HG03064 (cell line): ENCODE measurements around the gene SH3GLB2.
A peak's percentile ranks its signal among the peaks of the same experiment; 100 is the strongest.

ENCODE experiments used
- ATAC-seq: cut with Tn5 transposase; IDR thresholded peaks from one replicate; pipeline ENCODE4 v1.9.1; 2021; ENCODE audit warnings: low read depth; ENCODE audit not compliant: unreplicated experiment

Gene SH3GLB2

DNA sequence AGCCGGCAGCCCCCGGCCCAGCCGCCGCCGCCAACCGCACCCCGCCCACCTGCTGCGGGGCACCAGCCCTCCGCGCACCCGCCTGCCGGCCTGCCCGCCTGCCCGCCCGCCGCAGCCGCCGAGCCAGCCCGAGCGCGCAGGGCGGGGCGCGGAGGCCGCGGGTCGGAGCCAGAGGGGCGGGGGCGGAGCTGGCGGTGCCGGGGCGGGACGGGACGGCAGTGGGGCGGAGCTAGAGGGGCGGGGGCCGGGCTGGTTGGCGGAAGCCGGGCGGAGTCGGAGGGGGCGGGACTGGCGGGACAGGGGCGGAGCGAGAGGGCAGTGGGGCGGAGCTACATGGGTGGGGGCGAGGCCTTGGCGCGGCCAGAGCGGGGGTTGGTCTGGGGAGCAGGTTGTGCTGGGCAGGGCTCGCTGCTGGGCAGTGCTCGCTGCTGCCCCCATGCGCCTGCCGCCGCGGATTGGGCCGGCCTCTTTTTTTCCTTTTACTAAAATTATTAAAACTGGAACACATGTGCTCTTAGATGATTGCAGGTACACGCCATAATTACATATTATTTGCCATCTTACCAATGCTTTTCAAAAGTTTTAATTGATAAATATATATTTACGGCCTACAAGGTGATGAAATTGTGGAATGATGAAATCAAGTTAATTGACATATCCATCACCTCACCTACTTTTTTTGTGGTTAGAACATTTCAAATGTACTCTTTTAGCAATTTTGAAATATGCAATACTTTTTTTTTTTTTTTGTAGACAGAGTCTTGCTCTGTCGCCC lies at the start of gene SH3GLB2:
SH3GLB2 (minus strand) TSS at position 140 of the 775 bp plus-strand sequence. CDS start 177 bp downstream, outside the sequence.
- ATAC-seq: peak; percentile 55

DNA sequence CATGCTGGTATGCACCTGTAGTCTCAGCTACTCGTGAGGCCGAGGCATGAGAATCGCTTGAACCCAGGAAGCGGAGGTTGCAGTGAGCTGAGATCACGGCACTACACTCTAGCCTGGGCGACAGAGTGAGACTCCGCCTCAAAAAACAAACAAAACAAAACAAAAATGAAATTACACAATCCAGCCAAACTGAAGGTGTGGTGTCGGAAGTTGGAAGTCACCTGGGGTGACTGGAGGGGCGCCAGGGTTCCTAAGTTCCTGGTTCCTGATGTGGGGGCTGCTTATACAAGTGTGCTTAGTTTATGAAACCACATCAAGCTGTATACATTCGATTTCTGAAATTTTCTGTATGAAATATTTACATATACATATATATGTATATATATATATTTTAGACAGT lies 49.1 kb upstream of the SH3GLB2 start:
- no peak for ATAC-seq

DNA sequence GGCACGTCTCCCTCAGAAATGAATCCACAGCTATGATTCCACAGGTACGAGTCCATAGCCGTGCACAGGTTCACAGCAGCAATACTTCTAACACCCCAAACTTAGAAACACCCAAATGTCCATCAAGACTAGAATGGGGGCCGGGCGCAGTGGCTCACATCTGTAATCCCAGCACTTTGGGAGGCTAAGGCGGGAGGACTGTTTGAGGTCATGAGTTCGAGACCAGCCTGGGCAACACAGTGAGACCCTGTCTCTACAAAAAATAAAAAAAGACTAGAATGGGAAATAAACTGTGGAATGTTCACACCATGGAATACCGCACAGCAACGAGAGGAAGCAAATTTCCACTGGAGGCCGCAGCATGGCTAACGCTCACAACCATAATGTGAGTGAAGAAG lies 48.5 kb upstream of the SH3GLB2 start:
- ATAC-seq: no peak

DNA sequence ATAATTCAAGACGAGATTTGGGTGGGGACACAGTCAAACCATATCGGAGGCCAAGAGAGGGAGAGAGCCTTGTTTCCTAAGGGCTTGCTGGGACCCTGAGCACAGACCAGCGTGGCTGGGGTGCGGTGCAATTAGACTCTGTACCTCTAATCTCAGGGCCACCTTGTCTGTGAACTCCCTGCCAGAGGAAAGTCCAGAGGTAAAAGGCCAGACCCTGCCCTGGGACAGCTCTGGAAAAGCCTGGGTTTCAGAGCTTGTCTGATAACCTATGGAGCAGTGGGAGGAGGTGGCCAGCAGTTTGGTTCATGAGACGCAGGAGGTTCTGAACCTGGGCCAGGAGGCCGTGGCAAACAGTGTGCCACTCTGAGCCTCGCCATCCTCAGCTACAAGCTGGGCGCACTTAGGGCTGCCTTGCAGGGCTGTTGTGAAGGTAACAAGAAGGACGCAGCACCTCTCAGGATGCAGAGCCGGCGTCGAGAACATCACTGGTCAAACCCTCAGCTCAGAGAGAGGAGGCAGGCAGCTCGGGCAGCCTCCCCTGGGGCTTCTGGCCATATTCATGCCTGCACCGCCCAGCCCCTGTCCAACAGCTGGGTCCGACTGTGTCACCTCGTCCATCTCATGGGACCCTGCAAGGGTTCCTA lies 48.0 kb upstream of the SH3GLB2 start:
- no peak for ATAC-seq

DNA sequence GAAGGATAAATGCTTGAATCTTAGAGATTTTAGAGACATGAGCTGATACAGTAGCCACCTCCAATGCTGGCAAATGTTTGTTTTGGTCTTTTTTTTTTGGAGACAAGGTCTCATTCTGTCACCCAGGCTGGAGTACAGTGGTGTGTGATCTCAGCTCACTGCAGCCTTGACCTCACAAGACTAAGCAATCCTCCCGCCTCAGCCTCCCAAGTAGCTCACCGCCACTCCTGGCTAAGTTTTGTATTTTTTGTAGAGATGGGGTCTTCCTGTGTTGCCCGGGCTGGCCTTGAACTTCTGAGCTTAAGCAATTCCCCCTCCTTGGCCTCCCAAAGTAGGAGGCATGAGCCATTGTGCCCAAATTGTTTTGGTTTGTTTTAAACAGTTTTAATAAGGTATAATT lies 46.0 kb upstream of the SH3GLB2 start:
- ATAC-seq: no peak

DNA sequence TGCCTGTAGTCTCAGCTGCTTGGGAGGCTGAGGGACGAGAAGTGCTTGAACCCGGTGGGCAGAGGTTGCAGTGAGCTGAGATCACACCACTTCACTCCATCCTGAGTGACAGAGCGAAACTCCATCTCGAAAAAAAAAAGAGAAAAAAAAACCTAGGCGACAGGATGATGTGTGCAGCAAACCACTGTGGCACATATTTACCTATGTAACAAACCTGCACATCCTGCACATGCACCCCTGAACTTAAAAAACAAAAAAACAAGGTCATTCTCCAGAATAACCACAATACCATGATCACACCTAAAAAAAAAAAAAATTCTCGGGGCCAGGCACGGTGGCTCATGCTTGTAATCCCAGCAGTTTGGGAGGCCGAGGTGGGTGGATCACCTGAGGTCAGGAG lies 45.3 kb upstream of the SH3GLB2 start:
- no peak for ATAC-seq

DNA sequence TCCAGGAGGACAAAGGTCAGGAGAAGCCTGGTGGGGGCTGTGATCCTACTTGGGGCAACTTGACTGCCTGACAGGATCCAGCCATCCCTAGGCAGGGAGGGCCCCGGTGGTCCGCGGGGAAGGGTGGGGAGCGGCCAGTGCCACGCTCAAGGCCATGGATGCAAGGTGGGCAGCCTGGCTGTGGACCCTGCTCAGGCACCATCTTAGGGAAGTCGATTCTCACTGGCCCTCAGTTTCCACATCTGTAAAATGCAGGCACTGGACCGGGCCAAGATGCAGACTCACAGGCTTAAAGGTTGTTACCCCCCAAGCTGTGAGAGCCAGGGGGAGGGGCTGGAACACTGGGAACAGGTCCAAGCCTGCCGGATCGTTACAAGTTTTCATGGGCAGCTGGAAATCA lies 44.0 kb upstream of the SH3GLB2 start:
- ATAC-seq: no peak

DNA sequence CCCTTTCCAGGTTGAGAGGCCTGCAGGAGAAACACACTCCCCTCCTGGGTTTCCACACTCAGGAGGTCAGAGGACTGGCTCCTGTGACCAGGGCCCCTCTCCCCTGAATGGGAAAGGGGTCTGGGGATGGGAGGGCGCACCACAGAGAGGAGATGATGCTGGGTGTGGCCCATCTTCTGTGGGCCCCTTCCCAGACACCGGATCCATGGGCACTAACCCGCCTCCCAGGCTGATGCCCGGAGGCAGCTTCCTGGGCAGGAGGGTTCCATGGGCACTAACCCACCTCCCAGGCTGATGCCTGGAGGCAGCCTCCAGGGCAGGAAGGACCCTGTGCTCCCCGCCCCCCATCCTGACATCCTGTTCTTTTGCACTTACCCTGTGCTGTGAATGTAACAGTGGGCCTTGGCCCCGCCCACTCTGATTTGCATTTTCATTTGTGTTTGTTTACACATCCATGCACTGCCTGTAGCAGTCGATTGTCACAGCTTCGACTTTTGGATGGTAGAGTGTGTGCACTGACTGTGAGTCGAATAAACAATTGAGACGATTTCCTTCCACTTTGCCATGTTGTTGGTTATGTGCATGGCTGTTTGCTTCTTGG lies 43.5 kb upstream of the SH3GLB2 start:
- ATAC-seq: no peak

DNA sequence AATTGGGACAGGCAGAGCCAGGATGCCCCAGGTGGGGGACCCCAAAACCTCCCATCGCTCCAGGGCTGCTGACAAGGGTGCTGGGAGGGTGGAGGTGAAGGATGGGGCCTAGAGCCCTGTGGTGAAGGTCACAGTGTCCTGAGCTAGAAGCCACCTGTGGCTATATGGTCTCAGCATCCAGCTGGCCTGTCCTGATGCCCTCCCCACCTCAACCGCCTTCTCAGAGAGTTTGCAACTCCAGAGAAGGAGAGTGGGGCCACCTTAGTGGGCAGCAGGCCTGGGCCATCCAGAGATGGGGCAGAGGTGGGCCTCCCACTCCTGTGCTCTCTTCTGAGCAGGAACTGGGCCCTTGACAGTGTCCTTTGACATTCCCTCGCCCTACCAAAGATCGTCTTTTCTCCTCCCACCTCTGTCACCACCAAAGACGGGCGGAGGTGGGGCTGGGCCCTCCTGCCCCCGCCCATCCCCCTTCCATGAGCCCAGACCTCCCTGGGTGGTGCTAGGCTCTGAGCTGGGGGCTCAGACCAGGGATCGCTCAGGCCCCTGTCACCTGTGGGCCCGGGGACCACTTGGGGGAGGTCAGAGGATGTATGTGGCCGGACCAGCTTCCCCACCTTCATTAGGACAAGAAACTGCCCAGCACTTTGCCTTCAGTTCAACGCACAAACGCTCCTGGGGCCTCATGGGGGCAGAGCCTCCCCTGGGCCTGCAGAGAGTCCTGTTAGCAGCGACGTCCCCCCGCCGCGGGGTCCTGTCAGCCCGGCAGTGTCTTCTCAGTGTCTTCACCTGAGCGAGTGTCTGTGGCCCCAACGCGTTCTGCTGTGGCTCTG lies 42.8 kb upstream of the SH3GLB2 start:
- ATAC-seq: no peak

DNA sequence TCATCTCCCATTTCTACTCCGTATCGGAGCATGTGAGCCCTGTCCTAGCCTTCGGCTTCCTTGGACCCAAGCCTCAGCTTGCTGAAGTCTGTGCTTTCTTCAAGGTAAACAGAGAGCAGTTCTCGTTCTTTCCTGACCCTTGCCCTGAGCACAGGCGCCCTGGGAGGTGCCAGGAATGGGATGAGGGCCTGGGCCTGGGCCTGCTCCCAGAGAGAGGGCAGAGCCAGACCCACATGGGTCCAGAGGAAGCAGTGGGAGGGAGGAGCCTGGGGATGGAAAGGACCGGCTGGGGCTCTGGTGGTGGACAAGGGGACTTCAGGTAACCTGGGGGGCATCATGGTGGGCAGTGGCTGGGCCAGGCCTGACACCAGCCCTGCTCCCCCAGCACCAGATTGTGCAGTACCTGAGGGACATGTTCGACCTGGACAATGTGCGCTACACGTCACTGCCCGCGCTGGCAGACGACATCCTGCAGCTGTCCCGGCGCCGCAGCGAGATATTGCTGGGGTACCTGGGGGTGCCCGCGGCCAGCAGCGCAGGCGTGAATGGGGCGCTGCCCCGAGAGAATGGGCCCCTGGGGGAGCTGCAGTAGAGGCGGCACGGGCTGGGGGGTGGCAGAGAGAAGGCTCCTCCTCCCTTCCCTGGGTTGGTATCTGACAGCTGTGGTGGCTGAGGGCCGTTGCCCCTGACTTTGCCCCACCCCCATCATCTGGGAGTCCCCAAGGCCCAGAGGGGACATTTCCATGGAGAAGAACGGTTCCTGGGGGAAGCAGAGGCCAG lies 41.9 kb upstream of the SH3GLB2 start:
- no peak for ATAC-seq

DNA sequence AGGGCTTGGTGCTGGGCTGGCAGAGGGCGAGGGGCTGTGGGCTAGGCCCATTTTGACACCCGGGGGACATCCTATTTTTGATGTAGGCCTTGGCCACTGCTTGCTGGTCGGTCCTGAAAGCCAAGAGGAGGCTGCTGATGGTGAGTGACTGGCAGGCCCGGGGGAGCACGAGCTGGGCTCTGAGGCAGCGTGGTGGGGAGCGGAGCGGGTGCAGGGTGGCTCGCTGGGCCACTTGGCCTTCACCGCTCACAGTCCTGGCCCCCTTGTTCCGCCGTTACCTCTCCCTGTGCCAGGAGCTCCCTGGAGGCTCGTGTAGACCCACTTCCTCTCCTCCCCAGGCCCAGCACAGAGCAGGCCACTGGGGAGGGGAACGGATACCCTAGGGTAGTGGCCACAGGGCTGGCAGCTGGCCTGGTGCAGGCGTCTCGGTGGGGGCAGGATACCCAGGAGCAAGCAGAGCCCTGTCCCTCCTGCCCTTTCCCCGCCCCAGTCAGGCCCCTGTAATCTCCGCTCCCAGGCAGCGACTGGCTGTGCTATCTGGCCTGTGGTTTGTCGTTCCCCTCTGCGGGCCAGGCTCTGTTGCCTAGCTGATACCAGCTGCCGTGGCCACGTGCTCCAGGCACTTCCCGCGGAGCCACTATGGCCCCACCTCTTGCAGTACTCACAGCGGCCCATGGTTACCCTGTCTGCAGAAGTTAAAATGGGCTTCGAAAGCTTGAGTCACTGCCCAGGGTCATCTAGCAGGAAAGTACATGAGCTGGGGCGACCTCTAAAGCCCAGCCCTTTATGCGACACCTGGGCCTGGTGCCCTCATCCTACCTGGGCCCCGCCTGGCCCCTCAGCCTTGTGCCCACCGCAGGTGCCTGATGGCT lies 41.1 kb upstream of the SH3GLB2 start:
- peak; percentile 79 for ATAC-seq

DNA sequence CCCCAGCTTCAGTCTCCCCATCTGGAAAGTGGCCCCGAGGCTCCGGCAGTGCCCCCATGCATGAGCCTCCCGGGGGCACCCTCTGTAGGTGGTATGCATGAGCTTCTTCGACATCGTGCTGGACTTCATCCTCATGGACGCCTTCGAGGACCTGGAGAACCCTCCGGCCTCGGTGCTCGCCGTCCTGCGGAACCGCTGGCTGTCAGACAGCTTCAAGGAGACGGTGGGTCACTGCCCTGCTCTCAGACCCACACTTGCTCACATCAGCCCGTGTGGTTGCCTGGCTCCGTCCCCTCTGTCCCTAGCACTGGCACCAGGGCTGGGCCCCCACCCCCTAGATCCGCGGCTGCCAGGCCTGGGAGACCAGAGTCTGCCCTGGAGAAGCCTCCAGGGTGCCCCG lies 40.0 kb upstream of the SH3GLB2 start:
- ATAC-seq: no peak

DNA sequence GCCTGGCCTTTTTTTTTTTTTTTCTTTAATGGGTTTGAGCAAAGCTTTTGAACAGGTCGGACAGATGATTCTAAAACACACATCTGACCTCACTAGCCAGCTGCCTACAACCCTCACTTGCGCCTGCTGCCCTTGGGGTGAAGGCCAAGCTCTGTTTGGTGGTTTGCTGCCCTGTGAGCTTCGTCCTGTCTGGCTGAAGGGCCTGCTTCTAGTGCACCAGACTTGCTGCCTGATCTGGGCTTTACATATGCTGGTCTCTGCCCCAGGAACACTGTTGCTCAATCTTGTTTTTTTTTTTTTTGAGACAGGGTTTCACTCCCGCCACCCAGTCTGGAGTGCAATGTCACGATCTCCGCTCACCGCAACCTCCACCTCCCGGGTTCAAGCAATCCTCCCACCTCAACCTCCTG lies 36.4 kb upstream of the SH3GLB2 start:
- no peak for ATAC-seq

DNA sequence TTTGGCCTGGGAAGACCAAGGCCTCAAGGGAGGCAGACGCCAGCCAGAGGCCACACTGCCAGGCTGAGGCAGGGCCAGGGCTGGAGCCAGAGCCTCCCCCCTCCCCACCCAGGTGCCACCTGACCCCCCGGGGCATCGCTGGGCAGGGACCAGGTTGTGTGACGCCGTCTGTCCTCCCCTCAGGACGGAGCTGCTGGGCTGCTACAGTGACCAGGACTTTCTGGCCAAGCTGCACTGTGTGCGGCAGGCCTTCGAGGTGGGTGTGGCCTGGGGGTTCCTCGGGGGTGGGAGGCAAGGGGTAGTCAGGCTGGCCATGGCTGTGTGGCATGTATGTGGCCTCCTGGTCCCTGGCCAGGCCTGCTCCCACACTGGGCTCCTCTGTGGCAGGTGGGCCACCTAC lies 34.9 kb upstream of the SH3GLB2 start:
- ATAC-seq: no peak

DNA sequence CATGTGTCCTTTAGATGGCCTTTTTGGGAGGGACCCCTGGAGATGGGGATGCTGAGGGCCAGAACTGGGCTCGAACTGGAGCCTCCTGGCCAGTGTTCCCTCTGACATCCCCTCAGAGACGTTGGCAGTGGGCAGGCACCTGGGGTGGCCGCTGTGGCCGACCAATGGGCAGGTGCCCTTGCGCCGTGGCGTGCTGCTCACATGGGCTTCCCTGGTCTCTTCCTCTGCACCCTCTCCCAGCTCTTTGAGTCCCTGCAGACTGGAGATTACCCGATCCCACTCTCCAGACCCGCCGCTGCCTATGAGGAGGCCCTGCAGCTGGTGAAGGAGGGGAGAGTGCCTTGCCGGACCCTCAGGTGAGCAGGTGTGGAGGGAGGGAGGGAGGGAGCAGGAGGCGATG lies 32.9 kb upstream of the SH3GLB2 start:
- ATAC-seq: no peak

DNA sequence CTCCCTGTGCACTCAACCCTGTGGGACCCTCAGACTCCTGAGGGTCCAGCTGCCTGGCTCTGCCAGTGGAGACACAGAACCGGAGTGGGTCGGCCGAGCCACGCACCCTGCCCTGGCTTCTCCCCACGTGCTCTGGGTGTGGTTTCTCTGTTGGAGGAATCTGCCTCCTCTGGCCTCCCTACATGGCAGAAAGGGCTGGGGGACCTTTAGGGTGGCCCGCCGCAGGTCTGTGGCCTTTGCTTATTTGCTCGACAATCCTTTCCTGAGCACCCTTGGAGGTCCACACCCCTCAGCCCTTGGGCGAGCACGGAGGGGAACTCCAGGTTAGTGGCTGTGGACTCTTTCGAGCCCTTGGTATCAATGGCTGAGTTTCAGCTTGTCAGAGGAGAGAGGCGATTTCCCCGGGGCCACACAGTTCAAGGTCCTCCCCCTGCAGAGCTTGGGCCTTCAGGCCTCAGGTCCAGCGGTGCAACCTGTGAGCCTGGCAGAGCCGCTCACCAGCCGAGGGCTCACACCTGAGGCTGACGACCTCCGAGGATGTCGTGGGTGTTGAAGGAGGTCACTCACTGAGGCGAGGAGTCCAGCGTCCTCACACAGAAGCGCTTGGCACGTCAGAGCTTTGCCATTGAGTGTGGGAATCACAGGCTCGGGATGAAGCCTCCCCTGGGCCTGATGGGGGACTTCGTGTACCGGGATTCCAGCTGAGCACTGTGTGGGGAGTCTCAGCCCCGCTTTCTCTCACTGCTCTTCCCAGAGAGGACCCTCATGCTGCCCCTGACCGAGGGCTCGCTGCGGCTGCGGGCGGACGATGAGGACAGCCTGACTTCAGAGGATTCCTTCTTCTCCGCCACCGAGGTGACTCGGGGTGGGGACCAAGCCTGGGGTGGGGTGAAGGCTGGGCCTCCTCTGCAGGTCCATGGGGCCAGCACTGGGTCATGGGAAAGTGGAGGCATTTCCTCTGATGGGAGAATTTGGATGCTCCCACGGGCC lies 32.0 kb upstream of the SH3GLB2 start:
- no peak for ATAC-seq

DNA sequence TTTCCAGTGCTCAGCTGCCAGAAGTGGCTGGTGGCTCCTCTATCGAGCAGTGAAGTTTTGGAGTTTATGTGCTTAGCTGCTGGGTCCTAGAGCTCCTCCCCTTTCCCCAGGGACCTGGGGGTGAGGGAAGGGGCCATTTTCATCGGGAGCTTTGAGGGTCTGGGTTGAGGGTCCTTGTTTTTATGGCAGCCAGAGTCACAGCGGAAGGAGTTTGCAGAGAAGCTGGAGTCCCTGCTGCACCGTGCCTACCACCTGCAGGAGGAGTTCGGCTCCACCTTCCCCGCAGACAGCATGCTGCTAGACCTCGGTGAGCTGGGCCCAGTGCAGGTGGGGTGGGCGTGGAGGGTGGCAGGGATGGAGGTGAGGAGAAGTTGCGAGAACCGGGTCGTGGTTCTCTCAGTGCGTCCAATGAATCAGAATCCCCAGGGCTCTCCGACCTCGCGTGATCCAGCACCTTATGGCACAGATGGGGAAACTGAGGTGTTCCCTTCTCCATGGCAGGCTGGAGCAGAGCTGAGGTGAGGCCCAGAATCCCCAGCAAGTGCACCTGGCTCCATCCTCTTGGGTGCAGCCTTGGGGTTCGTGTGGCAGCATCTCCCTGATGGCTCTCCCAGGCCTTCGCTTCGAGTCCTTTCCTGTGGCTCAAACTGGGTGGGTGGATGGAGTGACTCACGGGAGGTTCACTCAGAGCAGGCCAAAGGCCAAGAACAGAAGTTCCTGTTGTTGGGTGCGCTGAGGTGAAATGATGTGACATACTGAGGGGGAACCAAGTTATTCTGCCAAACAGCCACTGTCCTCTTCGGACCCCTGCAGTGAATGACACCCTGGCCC lies 31.0 kb upstream of the SH3GLB2 start:
- ATAC-seq: no peak
